Measurements from ENCODE around the gene SLC22A17. TPM values are rescaled to one million over a fixed set of nuclear protein-coding genes. Genes with fewer than 3 reads are reported as not detected.
A peak's percentile ranks its signal among the peaks of the same experiment; 100 is the strongest.

SLC22A17 gene
- total and polyA plus RNA-seq, 2 of the 13 experiments (the other 11 are each of a cell fraction or from before 2014, with no cell fraction given): 0.95 to 1.1 TPM

DNA sequence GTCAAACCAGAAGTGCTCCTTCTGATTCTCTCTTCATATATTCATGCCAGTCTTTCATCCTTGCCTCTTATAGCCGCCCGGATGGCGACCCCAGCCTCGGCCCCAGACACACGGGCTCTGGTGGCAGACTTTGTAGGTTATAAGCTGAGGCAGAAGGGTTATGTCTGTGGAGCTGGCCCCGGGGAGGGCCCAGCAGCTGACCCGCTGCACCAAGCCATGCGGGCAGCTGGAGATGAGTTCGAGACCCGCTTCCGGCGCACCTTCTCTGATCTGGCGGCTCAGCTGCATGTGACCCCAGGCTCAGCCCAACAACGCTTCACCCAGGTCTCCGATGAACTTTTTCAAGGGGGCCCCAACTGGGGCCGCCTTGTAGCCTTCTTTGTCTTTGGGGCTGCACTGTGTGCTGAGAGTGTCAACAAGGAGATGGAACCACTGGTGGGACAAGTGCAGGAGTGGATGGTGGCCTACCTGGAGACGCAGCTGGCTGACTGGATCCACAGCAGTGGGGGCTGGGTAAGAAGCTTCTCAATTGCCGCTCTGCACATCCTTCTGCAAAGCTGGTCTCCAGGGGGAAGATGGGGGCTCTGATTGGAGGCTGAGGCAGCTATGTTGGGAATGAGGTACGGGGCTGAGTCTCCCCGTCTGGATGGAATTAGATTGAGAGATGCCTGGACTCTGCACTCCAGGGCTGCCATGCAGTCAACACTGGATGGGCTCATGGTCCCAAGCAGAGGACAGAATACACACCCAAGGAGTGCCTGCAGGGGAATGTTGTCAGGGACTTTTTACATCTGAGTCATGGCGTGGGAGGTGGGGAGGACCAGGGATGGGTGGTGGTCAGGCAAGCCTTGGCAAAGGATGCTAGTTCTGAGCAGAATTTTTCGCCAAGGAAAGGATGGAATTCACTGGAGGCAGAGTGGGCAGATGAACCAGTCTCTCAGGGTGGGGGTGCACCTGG, 44.7 kb downstream of the SLC22A17 start (continued):
- TF ChIP-seq SIN3B (IDR thresholded peaks at IDR 0.05; ENCODE audit: low read length): no peak
- TF ChIP-seq PRPF4 (IDR thresholded peaks at IDR 0.05; ENCODE audit: low read depth, low read length, poor library complexity, severe bottlenecking): peak; percentile 11
- peak; percentile 27; the same call in 1 of the 2 replicates for TF ChIP-seq ATF7-NPFF (CRISPR knock-in tag; IDR thresholded peaks at IDR 0.05; ENCODE audit: low read depth)
- 0 out of 2 replicates have a peak, but pooled peaks have one; percentile 25 for TF ChIP-seq KLF13 (CRISPR knock-in tag; IDR thresholded peaks at IDR 0.05)
- TF ChIP-seq, protein P1, sequence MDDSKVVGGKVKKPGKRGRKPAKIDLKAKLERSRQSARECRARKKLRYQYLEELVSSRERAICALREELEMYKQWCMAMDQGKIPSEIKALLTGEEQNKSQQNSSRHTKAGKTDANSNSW (CRISPR knock-in tag; IDR thresholded peaks at IDR 0.05; ENCODE audit: borderline replicate concordance): peak; percentile 28; the same call in 1 of the 2 replicates
- no peak for TF ChIP-seq ZNF556 (CRISPR knock-in tag; IDR thresholded peaks at IDR 0.05; ENCODE audit: borderline replicate concordance)
- TF ChIP-seq RELA (CRISPR knock-in tag; IDR thresholded peaks at IDR 0.05): no peak
- 0 out of 2 replicates have a peak, but pooled peaks have one; percentile 32 for TF ChIP-seq ZNF713 (CRISPR knock-in tag; IDR thresholded peaks at IDR 0.05)
- TF ChIP-seq, protein P2, sequence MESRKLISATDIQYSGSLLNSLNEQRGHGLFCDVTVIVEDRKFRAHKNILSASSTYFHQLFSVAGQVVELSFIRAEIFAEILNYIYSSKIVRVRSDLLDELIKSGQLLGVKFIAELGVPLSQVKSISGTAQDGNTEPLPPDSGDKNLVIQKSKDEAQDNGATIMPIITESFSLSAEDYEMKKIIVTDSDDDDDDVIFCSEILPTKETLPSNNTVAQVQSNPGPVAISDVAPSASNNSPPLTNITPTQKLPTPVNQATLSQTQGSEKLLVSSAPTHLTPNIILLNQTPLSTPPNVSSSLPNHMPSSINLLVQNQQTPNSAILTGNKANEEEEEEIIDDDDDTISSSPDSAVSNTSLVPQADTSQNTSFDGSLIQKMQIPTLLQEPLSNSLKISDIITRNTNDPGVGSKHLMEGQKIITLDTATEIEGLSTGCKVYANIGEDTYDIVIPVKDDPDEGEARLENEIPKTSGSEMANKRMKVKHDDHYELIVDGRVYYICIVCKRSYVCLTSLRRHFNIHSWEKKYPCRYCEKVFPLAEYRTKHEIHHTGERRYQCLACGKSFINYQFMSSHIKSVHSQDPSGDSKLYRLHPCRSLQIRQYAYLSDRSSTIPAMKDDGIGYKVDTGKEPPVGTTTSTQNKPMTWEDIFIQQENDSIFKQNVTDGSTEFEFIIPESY (CRISPR knock-in tag; IDR thresholded peaks at IDR 0.05): peak; percentile 28; the same call in 1 of the 2 replicates
- peak; percentile 41; the same call in 1 of the 2 replicates for TF ChIP-seq EHMT2 (IDR thresholded peaks at IDR 0.05; ENCODE audit: borderline replicate concordance, low read depth, low read length)
